Activated CD4-positive, alpha-beta T cell treated with anti-CD3 and anti-CD28 coated beads, Interleukin-2, amount 50 U/mL, for 24 hours (primary cell): ENCODE data around the gene MRPL23.

Experiments
- DNase-seq, 2 donors: peaks; one replicate each; pipeline ENCODE4 v3.0.0-alpha.2; 2020; ENCODE audit warnings: low read depth in 1 of 2, low spot score in 1 of 2

The MRPL23 gene

GRCh38 chr11:1920909-1921573 is 26.1 kb upstream of the MRPL23 start:
- no peak for DNase-seq

DNA sequence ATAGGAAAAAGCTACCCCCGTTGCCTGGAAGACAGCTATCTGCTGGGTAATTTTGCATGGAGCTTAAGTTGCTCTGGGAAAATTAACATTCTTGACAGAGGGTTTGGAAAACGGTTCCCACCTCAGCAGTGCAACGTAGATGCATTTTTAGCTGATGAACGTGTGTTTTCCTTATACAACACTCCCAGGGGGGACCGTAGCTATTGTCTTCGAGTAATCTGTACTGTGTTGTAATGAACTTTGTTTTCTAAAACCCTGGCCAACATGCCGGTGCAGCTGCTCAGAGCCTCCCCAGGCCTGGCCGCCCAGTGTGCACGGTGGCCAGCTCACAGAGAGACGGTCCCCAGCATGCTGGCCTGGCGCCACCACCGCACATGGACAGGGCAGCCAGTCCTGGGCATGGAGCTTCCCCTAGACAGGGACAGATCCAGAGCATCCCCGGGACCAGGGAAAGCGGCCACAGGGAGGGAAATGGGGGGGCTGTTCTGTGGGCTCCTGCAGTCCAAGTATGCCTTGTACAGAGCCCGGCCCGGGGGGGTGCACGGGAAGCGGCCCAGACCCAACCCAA is 25.5 kb upstream of the MRPL23 start:
- no peak for DNase-seq

GRCh38 chr11:1922481-1923081 is 24.6 kb upstream of the MRPL23 start:
- DNase-seq = no peak

DNA sequence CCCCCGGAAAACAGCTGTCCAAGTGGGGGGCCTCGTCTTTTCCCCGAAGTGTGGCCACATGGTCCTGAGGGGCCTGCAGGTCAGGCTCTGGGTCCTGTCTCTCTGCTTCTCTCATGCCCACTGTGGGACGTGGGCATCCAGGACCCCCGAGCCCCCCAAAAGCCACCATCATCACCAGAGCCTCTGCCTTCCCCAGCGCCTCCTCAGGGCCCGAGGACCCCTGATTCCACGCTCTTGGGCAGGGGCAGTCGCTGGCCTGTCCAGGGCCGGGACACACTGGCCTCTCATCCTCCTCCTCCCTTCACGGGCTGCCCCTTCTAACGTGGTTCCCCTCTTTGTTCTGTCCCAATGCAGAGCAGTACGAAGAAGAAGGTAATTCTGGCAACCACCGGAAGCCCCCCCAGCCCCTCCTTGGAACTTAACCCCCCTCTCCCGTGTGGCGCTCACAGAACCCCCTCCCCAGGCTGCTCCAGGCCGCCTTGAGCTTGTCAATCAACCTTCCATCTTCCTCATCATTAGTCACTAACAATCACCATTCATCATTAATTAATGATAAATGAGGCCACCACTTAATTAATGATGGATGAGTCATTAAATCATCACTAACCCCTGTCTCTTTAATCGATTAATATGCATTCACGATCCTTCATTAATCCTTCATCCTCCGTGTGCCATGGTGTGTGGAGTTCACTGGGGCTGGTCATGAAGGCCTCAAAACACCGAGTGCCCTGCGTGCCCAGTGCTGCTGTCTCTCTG is 23.8 kb upstream of the MRPL23 start:
- no peak for DNase-seq

DNA sequence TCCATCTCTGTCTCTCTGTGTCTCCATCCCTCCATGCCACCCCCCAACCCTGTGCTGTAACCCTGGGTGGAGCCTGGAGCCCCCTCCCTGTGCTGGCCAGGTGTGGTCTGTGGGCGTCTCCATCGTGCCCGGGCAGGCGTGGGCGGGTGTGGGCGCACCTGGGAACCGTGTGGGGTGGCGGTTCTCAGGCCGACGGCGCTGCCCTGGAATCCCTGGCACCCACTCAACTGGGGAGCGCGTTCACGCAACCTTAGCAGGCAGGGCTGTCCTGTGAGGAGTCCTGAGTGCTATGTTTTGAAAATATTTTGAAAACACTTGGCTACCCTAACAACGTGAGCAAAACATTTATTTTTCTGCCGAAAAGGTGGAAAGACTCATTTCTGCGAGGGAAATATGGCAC is 23.0 kb upstream of the MRPL23 start:
- DNase-seq = no peak

- DNase-seq = no peak
Measured at GRCh38 chr11:1924646-1925372, 22.3 kb upstream of the MRPL23 start.

DNA sequence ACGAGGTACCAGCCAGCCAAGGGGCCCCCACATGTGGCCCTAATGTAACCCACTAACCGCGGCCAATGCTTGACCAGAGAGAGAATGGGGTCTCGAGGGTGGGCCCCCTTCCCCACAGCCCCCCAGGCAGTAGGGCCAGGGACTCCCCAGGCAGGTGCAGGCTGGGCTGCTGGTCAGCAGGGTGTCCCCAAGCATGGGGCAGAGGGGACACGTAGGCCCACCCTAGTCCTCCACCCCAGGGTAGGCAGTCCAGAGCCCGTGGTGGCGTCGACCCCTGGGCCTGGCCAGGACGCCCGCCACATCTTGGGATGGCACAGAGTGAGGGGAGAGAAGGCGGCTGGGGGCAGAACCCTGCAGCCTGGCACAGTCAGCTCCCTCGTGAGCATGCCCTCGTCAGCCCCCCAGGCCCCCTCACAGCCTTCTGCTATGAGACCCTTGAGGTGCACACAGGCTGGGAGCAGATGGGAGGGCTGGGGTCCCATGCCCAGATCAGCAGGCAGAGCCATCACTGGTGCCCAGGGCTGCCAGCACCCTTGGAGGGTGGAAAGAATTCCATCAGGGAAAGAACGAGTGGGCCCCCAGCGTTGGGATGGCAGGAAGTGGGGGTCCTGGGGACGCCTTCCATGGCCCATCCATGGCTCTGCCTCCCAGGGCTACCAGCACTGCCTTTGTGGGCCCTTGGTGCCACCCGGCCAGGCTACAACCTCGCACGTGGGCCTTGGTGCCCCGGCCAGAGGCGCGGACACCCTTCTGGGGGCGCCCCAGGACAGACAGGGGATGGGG is 21.6 kb upstream of the MRPL23 start:
- DNase-seq = no peak

DNA sequence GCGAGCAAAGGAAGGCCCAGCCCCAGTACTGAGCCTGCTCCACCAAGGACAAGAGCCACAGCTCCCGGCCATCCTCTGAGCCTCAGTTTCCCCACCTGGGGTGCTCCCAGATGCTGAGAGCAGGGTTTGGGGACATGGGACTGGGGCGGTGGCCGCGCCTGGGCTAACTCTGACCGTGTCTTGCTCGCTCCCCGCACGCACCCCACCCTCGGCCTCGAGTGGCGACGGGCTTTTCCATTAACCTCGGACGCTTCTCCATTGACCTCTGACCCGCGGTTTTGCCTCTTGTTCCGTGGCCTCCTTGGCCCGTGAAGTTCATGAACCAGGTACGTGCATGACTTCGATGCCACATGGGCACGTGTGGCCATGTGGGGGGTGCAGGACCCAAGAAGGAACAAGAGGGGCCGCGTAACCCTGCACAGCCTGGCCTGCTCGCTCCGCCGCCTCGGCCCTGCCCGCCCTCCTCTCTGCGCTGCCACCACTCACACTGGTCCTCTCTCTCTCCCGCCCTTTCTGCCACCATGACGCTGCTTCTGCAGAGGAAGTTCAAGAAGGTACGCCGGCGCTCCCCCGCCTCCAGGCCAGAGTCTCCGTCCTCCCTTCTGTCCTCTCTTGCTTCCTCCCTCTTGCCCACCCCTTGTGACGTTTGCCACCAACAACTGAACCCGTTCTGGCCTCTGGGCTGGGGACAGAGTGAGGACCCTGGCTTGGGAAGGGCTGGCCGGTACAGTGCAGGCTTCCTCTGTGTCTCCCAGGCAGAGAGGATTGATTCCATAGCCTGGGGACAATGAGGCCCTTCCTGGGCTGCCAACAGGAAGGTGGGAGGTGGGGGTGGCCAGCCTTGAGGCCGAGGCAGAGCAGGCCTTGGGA is 20.7 kb upstream of the MRPL23 start:
- no peak for DNase-seq

DNA sequence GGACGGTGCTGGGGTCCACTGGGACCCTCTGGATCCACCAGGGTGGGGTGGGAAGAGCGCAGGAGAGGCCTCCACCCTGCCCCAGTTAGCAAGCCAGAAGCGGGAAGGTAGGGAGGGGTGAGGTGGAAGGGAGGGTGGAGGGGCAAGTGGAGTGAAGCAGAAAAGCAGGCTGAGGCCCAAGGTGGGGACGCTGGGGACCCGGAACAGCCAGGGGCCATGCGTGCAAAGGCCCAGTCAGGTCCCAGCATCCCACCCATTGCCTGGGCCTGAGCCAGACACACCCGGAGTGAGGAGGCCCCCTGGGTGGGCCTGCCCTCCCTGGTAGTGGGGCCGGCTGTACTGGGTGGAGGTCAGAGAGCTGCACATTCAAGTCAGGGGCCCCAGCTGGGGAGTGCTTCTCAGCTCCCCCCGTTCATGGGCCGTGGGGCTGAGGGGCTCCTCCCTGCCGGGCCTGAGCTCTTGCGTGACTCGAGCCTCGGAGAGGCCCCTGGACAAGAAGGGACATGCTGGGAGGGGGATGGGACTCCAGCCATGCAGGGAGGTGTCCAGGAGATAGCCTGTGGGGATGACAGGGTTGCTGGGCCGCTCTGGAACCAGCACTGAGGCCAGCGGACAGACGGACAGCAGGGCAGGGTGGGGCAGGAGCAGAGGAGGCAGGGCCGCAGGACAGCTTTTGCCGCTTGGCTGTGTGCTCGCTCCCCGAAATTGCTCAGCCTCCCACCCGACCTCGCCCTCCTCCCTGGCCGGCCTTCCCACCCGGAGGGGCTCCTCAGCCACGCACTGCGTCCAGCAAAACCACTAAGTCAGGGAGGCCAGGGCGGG is 19.9 kb upstream of the MRPL23 start:
- DNase-seq = no peak

DNA sequence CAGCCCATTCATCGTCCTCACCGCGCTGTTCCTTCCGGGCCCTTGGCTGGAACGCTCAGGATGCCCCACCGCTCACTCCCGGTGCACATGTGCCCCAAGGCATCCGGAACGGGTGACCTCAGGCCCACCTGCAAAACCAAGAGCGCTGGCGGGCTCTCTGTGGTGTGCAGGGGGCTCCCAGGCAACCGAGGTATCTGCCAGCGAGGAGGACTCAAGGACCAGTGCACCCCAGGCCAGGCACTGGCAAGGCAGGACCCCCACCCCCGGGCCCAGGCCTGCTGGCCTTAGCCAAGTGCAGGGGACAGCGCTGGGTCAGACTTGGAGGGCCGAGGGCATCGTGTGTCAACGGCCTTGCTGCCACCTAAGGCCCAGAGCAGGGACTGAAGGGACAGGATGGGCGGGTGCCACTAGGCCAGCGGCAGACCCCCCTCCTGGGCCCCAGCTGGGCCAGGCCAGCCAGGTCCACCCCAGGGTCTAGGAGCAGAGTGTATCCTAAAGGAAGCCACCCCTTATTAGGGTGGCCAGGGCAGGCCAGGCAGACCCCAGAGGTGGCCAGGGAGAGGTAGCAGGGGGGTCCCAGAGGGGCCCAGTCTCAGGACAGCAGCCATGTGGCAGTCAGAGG is 19.2 kb upstream of the MRPL23 start:
- no peak for DNase-seq

GRCh38 chr11:1928470-1928890 is 18.7 kb upstream of the MRPL23 start:
- DNase-seq = no peak

- DNase-seq = no peak
Measured at GRCh38 chr11:1928891-1929541, 18.1 kb upstream of the MRPL23 start.

DNA sequence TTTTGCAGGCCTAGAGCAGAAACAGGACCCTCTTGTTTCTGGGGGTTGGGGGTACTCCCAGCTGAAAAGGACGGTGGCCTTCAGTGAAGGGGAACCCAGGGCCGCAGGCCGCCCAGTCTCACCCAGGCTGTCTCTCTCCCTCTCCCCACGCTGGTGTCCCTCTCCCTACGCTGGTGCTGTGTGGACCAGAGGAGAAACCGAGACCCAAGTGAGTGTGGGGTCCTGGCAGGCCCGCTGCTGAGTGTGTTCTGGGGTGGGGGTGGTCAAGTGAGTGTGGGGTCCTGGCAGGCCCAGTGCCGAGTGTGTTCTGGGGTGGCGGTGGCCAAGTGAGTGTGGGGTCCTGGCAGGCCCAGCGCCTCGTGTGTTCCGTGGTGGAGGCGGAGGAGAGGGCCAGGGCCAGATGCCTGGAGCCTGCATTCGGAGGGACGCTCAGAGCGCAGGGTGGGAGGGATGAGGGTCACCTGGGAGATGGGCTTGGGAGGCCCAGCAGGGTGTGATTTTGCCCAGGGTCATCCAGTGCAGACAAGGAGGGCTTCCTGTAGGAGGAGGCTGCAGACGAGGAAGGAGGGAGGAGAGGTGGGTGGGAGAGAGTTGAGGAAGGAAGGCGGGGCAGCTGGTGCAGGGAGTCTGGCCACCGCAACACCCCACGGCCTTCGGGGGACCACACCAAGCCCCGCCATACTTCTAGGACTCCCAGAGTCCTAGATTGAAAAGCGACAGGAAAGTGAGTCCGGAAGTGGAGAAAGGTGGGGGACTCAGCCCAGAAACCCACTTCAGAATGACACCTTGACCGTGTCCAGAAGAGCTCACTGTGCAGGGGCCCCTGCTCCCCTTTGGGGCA is 17.3 kb upstream of the MRPL23 start:
- no peak for DNase-seq

DNA sequence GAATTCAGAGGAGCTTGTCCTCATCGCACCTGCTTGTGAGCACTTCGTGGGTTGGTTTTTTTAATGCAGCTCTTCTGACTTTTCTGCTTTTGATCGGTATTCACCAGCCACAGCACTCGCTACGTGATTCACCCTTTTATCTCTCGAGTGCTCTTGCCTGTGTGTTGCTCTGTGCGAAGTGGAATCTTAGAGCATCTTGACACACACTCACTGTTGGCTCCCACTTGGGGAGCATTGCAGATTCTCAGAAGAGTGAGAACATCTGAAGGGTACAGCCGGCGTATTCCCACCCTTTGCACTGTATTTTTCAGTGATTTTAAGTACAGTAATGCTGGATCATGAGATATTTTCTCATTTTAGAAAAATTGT is 16.7 kb upstream of the MRPL23 start:
- no peak for DNase-seq

GRCh38 chr11:1931341-1932104 is 15.6 kb upstream of the MRPL23 start:
- no peak for DNase-seq

DNA sequence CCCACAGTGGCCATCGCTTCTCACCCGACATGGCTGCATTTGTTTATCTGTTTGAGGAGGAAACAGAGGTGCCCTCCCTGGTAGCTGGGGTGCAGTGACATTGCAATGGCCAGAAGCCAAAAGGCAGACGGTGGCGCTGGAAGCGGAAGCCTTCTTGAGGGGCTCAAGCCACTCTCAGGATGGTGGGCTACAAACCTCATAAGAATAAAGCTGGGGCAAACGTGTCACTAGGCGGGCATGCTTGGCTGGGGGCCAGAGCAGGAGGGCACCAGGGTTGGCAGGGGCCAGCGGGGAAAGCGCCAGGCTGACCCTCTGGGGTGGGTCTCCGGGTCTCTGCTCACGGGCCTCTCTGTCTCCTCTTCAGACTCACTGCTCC is 15.0 kb upstream of the MRPL23 start:
- no peak for DNase-seq
